ENCODE measurements around the gene CDC42SE2. TPM values are rescaled to one million over a fixed set of nuclear protein-coding genes. Genes with fewer than 3 reads are reported as not detected.

The CDC42SE2 gene, protein sequence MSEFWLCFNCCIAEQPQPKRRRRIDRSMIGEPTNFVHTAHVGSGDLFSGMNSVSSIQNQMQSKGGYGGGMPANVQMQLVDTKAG
- total RNA-seq = 100 to 1,000 TPM; 106 to 108 TPM

DNA sequence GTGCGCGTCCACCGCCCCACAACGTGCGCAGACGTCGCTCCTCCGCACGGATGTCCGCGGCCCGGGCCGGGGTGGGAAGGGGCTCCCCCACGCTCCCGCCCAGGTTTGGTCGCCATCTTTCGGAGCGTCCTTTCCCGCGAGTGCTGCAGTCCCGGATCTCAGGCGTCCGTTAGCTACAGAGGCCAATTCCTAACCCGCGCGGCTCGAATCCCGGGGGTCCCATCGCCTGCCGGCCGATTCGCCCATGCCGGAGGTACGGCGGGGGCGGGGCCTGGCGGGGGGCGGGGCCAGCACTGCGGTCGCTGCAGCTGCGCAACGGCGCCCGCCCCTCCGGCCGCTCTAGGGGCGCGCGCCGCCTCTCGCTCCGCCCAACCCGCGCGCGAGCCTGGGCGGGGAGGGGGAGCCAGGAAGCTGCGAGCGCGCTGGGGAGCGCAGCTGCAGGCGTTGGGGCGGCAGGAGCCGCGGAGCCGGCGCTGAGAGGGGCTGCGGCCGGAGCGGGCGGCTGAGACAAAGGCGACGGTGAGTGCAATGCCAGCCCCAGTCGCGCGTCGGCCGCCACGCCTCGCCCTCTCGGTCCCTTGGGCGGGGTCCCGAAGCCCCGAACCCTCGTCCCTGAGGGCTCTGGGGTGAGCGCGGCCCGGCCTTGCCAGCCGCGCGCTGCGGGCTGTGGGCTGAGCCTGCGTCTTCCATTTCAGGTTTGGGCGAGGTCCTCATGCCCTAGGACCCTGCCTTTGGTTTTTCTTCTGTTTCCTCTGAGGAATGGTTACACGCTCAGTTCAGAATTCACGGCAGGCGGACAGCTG is at the start of gene CDC42SE2:
Gene CDC42SE2 (plus strand): TSS at position 406 of the 803 bp plus-strand sequence. CDS start 95,441 bp downstream, outside the sequence.
- DNase-seq = peak; percentile 81
- H3K36me3 Mint-ChIP-seq (ENCODE audit: low read depth) = peaks cover 32% of the 10 kb centered on the region
- CTCF ChIA-PET = interaction anchor here (0.9 to 3.5 kb wide), 17 partner anchors 7 to 158 kb away, joined by 3 to 24 read pairs (median 5); no protein-coding TSS in a partner anchor
- H3K9me3 Mint-ChIP-seq = no peaks in the 10 kb centered on the region
- H3K27me3 Mint-ChIP-seq (ENCODE audit: low read depth) = no peaks in the 10 kb centered on the region
- H3K27ac Mint-ChIP-seq = peak within 1 kb of the TSS; percentile 93
- peaks cover 48% of the 10 kb centered on the region for H3K4me1 Mint-ChIP-seq (ENCODE audit: low read depth)
- H3K4me3 Mint-ChIP-seq = peak within 1 kb of the TSS; percentile 75
- intact Hi-C loops (cut with micrococcal nuclease) = loop anchor here (1.0 to 2.0 kb wide), 5 partner anchors 25 to 371 kb away; partner anchors contain the start of genes HINT1, LYRM7 and RAPGEF6

DNA sequence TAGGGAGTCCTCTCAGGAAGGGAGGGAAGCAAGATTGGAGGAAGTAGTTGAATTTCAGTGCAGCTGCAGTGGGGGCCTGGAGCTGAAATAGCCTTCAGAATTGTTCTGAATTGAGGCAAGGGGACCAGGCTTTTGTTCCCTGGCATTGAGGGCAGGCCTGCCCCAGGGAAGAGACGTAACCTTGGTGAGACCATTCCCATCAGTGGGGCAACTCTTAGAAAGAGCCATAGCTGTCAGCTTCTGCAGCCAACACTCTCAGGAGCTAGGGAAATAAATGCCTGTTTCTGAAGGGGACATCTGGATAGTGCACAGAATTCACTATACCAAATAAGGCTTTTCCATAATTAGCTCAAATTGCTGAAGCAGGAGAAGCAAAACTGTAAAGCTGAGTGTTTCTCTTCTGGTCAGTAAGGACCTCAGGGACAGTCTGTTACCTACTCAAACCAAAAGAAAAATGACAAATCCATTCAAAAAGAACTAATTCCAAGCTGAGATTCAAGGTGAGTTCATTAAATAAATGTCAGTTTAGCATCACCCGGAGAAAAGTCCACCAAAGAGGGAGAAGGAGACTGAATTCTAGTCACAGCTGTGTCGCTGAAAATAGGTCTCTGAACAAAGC is 49.1 kb upstream of the CDC42SE2 start:
- Mint-ChIP-seq H3K27me3 (ENCODE audit: low read depth) (no peaks in the 10 kb centered on the region), H3K9me3 (no peaks in the 10 kb centered on the region), H3K4me1 (ENCODE audit: low read depth) (peaks cover 52% of the 10 kb centered on the region), H3K27ac (no peak overlapping the region), H3K4me3 (no peak overlapping the region), H3K36me3 (ENCODE audit: low read depth) (no peaks in the 10 kb centered on the region)
- DNase-seq = no peak
- intact Hi-C loops (cut with micrococcal nuclease) = loop anchor here (5.0 kb wide), 1 partner anchor 323 kb away; no protein-coding TSS in a partner anchor
- CTCF ChIA-PET = interaction anchor here (0.6 to 1.6 kb wide), 3 partner anchors 15 to 167 kb away, joined by 3 to 8 read pairs (median 5); no protein-coding TSS in a partner anchor

DNA sequence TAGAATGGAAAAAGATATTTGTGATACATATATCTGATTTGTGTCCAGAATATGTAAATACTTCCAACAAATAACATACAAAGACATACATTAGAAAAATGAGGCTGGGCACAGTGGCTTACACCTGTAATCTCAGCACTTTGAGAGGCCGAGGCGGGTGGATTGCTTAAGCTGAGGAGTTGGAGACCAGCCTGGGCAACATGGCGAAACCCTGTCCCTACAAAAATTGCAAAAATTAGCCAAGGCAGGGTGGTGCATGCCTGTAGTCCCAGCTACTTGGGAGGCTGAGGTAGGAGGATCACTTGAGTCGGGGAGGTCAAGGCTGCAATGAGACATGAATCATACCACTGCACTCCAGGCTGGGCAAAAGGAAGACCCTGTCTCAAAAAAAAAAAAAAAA is 46.1 kb upstream of the CDC42SE2 start:
- intact Hi-C loops (cut with micrococcal nuclease) = loop anchor here (2.0 kb wide), 1 partner anchor 35 kb away; no protein-coding TSS in a partner anchor
- CTCF ChIA-PET = no interaction called here
- H3K27ac Mint-ChIP-seq = no peak overlapping the region
- no peaks in the 10 kb centered on the region for H3K9me3 Mint-ChIP-seq
- no peaks in the 10 kb centered on the region for H3K27me3 Mint-ChIP-seq (ENCODE audit: low read depth)
- peaks cover 48% of the 10 kb centered on the region for H3K4me1 Mint-ChIP-seq (ENCODE audit: low read depth)
- H3K36me3 Mint-ChIP-seq (ENCODE audit: low read depth) = no peaks in the 10 kb centered on the region
- no peak for DNase-seq
- no peak overlapping the region for H3K4me3 Mint-ChIP-seq

DNA sequence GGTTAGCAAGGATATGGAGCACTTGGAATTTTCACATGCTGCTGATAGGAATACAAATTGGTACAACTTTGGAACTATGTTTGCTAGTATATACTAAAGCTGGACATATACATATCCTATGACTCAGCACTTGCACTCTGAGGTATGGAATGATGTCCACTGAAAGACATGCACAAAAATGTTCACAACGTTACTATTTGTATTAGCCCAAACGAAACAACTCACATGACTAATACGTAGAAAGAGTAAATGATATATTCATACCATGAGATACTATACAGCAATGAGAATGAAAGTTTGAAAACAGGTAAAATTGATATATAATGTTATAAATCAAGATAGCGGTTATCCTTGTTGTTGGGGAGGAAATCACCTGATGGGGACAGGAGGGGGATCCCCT is 45.5 kb upstream of the CDC42SE2 start:
- Mint-ChIP-seq H3K36me3 (ENCODE audit: low read depth) (no peaks in the 10 kb centered on the region), H3K4me3 (no peak overlapping the region), H3K4me1 (ENCODE audit: low read depth) (peaks cover 50% of the 10 kb centered on the region), H3K27ac (no peak overlapping the region), H3K9me3 (no peaks in the 10 kb centered on the region), H3K27me3 (ENCODE audit: low read depth) (no peaks in the 10 kb centered on the region)
- DNase-seq = no peak
- CTCF ChIA-PET = no interaction called here
- intact Hi-C loops (cut with micrococcal nuclease) = loop anchor here (2.0 kb wide), 1 partner anchor 34 kb away; no protein-coding TSS in a partner anchor

DNA sequence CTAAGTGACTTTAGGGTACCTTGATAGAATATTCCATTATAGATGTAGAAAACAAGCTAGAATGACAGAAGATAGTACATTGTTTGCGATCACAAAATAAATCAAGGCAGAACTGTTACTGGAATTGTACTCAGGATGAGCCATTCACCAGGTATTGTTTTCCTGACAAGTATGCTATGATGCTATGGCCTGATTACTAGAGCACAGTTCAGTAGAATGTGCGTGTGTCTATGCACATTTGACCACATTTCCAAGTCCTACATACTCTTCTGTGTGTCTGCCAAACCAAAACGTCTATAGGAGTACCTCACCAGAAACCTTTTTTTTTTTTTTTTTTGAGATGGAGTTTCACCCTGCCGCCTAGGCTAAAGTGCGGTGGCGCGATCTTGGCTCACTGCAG is 43.3 kb upstream of the CDC42SE2 start:
- no peak for DNase-seq
- no peak overlapping the region for H3K27ac Mint-ChIP-seq
- H3K27me3 Mint-ChIP-seq (ENCODE audit: low read depth) = no peaks in the 10 kb centered on the region
- CTCF ChIA-PET = interaction anchor here (0.9 kb wide), 1 partner anchor 32 kb away, joined by 5 read pairs; no protein-coding TSS in a partner anchor
- H3K4me3 Mint-ChIP-seq = no peak overlapping the region
- H3K9me3 Mint-ChIP-seq = no peaks in the 10 kb centered on the region
- no peaks in the 10 kb centered on the region for H3K36me3 Mint-ChIP-seq (ENCODE audit: low read depth)
- H3K4me1 Mint-ChIP-seq (ENCODE audit: low read depth) = peaks cover 36% of the 10 kb centered on the region
- intact Hi-C loops (cut with micrococcal nuclease) = no loop called here

DNA sequence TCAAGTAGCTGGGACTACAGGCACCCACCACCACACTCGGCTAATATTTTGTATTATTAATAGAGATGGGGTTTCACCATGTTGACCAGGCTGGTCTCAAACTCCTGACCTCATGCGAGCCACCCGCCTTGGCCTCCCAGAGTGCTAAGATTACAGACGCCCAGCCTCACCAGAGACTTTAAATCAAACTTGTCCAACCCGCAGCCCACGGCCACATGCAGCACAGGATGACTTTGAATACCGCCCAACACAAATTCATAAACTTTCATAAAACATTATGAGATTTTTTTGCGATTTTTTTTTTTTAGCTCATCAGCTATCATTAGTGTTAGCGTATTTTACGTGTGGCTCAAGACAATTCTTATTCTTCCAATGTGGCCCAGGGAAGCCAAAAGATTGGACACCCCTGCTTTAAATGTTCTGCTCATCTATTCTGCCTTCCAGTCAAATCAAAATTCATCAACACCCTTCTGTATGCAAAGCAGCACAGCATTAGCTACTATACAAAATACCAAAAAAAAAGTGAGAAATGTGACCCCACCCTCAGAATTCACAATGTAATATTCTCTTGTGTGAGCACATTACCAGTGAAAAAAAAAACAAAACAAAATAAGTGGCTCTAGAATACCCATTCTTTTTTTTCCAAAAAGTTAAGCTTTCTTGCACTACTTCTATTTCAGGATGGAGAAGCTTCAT is 42.7 kb upstream of the CDC42SE2 start:
- H3K9me3 Mint-ChIP-seq = no peaks in the 10 kb centered on the region
- H3K36me3 Mint-ChIP-seq (ENCODE audit: low read depth) = no peaks in the 10 kb centered on the region
- CTCF ChIA-PET = interaction anchor here (0.6 to 1.2 kb wide), 3 partner anchors 14 to 31 kb away, joined by 3 to 6 read pairs (median 5); no protein-coding TSS in a partner anchor
- intact Hi-C loops (cut with micrococcal nuclease) = no loop called here
- no peak for DNase-seq
- no peak overlapping the region for H3K4me3 Mint-ChIP-seq
- peaks cover 36% of the 10 kb centered on the region for H3K4me1 Mint-ChIP-seq (ENCODE audit: low read depth)
- no peak overlapping the region for H3K27ac Mint-ChIP-seq
- no peaks in the 10 kb centered on the region for H3K27me3 Mint-ChIP-seq (ENCODE audit: low read depth)

DNA sequence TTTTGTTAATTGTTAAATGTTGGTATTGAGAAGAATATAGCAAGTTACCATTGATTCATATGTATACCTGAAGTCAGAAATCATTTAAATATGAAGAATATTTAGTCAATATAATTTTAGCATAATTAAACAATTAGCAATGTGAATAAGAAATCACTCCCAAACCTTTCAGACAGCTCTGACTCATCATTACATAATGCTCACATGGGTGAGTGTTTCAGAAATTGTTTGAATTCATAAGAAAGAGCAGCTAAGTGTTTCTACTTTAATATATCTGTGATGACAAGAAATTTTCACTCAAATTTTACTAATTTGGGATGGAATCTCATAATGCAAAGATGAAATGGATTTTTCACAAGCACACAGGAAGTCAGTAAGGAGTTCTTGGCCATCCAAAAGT is 42.0 kb upstream of the CDC42SE2 start:
- no peak overlapping the region for H3K27ac Mint-ChIP-seq
- no peak overlapping the region for H3K4me3 Mint-ChIP-seq
- CTCF ChIA-PET = interaction anchor here (0.6 to 1.2 kb wide), 3 partner anchors 13 to 15 kb away, joined by 3 to 6 read pairs (median 3); no protein-coding TSS in a partner anchor
- DNase-seq = no peak
- H3K36me3 Mint-ChIP-seq (ENCODE audit: low read depth) = no peaks in the 10 kb centered on the region
- H3K4me1 Mint-ChIP-seq (ENCODE audit: low read depth) = peaks cover 36% of the 10 kb centered on the region
- intact Hi-C loops (cut with micrococcal nuclease) = no loop called here
- H3K9me3 Mint-ChIP-seq = no peaks in the 10 kb centered on the region
- H3K27me3 Mint-ChIP-seq (ENCODE audit: low read depth) = no peaks in the 10 kb centered on the region

DNA sequence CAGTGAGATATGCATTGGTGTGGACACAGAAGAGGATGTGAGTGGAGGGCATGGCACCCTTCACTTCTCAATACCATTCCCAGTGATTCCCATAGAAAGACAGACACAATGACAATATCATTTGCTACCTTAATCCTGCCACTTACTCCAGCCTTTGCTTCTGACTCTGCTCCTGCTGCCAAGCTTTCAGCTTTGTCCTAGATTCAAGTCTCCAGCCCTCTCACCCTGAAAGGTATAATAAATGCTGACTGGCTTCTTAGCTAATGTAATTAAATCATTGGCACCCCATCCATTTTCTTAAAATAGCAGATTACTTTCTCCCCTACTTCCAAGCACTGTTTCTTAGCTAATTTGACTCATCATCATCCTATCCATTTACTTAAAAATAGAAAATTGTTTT is 41.1 kb upstream of the CDC42SE2 start:
- H3K9me3 Mint-ChIP-seq = no peaks in the 10 kb centered on the region
- DNase-seq = no peak
- peaks cover 36% of the 10 kb centered on the region for H3K4me1 Mint-ChIP-seq (ENCODE audit: low read depth)
- no peaks in the 10 kb centered on the region for H3K27me3 Mint-ChIP-seq (ENCODE audit: low read depth)
- intact Hi-C loops (cut with micrococcal nuclease) = no loop called here
- CTCF ChIA-PET = interaction anchor here (0.8 to 1.4 kb wide), 3 partner anchors 14 to 27 kb away, joined by 3 to 4 read pairs (median 3); no protein-coding TSS in a partner anchor
- no peak overlapping the region for H3K4me3 Mint-ChIP-seq
- no peak overlapping the region for H3K27ac Mint-ChIP-seq
- no peaks in the 10 kb centered on the region for H3K36me3 Mint-ChIP-seq (ENCODE audit: low read depth)

DNA sequence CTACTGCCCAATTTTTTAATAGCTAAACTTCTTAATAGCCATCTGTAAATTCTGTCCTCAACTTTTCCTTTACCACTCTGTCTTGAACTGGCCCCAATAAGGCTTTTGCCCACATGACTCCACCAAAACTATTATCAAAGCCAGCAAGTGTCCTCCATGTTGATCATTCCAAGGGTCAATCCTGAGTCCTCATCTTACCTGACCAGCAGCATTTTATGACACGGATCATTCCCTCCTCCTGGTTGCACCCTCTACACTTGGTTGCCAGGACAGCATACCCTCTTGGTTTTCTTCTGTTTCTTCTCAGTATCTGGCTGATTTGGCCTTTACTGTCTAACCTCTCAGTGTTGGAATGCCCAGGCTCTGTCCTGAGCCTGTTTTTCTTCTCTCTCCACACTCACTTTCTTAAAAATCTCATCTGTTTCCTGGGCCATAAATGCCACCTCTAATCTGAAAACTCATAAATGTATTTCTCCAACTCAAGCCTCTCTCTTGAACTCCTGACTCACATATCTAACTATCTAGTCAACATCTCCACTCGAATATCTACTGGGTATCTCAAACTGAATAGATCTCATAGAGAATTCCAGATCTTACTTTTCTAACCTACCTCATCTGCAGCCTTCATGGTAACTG is 40.0 kb upstream of the CDC42SE2 start:
- no peaks in the 10 kb centered on the region for H3K36me3 Mint-ChIP-seq (ENCODE audit: low read depth)
- no peak overlapping the region for H3K27ac Mint-ChIP-seq
- no peaks in the 10 kb centered on the region for H3K27me3 Mint-ChIP-seq (ENCODE audit: low read depth)
- DNase-seq = no peak
- intact Hi-C loops (cut with micrococcal nuclease) = loop anchor here (1.0 kb wide), 3 partner anchors 15 to 30 kb away; no protein-coding TSS in a partner anchor
- CTCF ChIA-PET = interaction anchor here (0.6 to 1.4 kb wide), 3 partner anchors 9 to 26 kb away, joined by 3 read pairs; no protein-coding TSS in a partner anchor
- no peak overlapping the region for H3K4me3 Mint-ChIP-seq
- peaks cover 31% of the 10 kb centered on the region for H3K4me1 Mint-ChIP-seq (ENCODE audit: low read depth)
- H3K9me3 Mint-ChIP-seq = no peaks in the 10 kb centered on the region

DNA sequence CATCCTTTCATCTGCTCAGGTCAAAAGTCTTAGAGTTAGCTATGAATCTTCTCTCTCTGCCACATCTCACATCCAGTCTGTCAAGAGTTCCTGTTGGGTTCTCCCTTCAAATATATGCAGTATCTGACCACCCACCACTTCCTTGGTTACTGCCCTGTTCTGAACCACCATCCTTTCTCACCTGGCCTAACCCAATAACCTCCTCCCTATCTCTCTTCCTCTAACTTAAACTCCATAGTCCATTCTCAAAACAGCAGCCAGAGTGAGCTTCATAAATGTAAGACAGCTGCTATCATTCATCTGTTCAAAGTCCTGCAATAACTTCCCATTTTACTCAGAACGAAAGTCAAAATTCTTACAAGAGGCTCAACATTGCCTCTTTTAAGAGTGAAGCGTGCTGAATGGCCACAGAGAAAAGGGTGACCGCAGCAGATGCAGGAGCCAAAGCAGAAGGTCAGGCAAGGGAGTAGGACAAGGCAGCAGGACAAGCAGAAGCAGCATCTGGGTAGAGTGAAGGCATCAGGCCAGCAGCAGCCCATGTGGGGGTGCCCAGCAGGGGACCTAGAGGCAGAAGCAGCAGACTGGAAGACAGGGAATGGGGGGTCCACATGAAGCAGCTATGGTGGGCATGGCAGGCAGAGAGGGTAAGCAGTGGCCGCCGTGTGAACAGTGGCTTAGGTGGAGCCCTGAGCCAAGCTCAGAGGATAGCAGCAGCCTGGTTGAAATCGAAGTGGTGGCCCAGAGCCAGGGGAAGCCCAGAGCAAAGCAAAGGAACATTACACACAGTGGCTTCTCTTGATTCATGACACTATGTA is 39.3 kb upstream of the CDC42SE2 start:
- H3K36me3 Mint-ChIP-seq (ENCODE audit: low read depth) = no peaks in the 10 kb centered on the region
- intact Hi-C loops (cut with micrococcal nuclease) = loop anchor here (1.0 kb wide), 3 partner anchors 15 to 30 kb away; no protein-coding TSS in a partner anchor
- no peaks in the 10 kb centered on the region for H3K9me3 Mint-ChIP-seq
- H3K4me1 Mint-ChIP-seq (ENCODE audit: low read depth) = peaks cover 27% of the 10 kb centered on the region
- peak; percentile 30 for DNase-seq
- no peak overlapping the region for H3K4me3 Mint-ChIP-seq
- no peaks in the 10 kb centered on the region for H3K27me3 Mint-ChIP-seq (ENCODE audit: low read depth)
- CTCF ChIA-PET = interaction anchor here (0.6 kb wide), 1 partner anchor 8 kb away, joined by 3 read pairs; no protein-coding TSS in a partner anchor
- no peak overlapping the region for H3K27ac Mint-ChIP-seq

All from activated naive CD4-positive, alpha-beta T cell treated with anti-CD3 and anti-CD28 coated beads for 36 hours (primary cell).